ENCODE results near the gene NUDT13. TPM values are rescaled to one million over a fixed set of nuclear protein-coding genes. Genes with fewer than 3 reads are reported as not detected.

The NUDT13 gene
- total RNA-seq (2021): 1.5 and 1.6 TPM in 2 replicates
- long read RNA-seq, partial matches to known transcripts: 0 of 14 reads
- long read RNA-seq, other reads (novel, unspliced or antisense): 6 of 14 reads

- no peaks in the 10 kb centered on the region for H3K27me3 Mint-ChIP-seq (ENCODE audit: low read depth)
These were observed at the start of gene NUDT13 for GRCh38 chr10:73110345-73110849. Gene NUDT13 (plus strand): TSS chr10:73110455. CDS start chr10:73114366, 3,911 bp downstream.

More at GRCh38 chr10:73110345-73110849, at the start of gene NUDT13:
- Histone ChIP-seq H3K23ac (ENCODE audit: insufficient read length, low read depth, low read length) (no peak within 1 kb of the TSS), H2AK5ac (ENCODE audit: insufficient read length, low read length) (no peak within 1 kb of the TSS), H4K91ac (ENCODE audit: insufficient read length, low read depth, low read length) (no peak within 1 kb of the TSS), H2BK20ac (ENCODE audit: low read depth, low read length, poor library complexity, severe bottlenecking) (no peak within 1 kb of the TSS), H3K18ac (ENCODE audit: insufficient read length, low read depth, low read length) (no peak within 1 kb of the TSS), H3T11ph (ENCODE audit: low read length) (no peak within 1 kb of the TSS), H3K79me1 (ENCODE audit: insufficient read depth, low read depth, low read length, poor library complexity, severe bottlenecking) (no peaks in the 10 kb centered on the region), H3K4me2 (ENCODE audit: insufficient read depth, insufficient read length, low read length) (peak within 1 kb of the TSS; percentile 87), H2BK12ac (ENCODE audit: insufficient read length, low read depth, low read length) (no peak within 1 kb of the TSS), H3K9ac (ENCODE audit: extremely low read depth, insufficient read length, low read length) (peak within 1 kb of the TSS; percentile 77), H4K5ac (ENCODE audit: insufficient read length, low read depth, low read length) (no peak within 1 kb of the TSS), H4K20me1 (ENCODE audit: control insufficient read depth, insufficient read depth, insufficient read length) (no peaks in the 10 kb centered on the region), H3K23me2 (ENCODE audit: insufficient read length, low read depth, low read length, poor library complexity, severe bottlenecking) (no peaks in the 10 kb centered on the region), H3K4ac (ENCODE audit: low read depth, low read length) (no peak within 1 kb of the TSS), H3K9me3 (ENCODE audit: control insufficient read depth, low read depth, low read length) (no peaks in the 10 kb centered on the region), H2BK120ac (ENCODE audit: low read depth, low read length, poor library complexity, severe bottlenecking) (no peak within 1 kb of the TSS), H3K27me3 (ENCODE audit: insufficient read depth, low read length) (no peaks in the 10 kb centered on the region), H2AFZ (ENCODE audit: low read length) (no peak within 1 kb of the TSS), H3K27ac (ENCODE audit: insufficient read length, low read depth, low read length) (peak within 1 kb of the TSS; percentile 92), H3K4me1 (ENCODE audit: insufficient read depth, low read length) (no peaks in the 10 kb centered on the region), H3K79me2 (ENCODE audit: insufficient read depth, low read length) (no peaks in the 10 kb centered on the region), H3K56ac (ENCODE audit: insufficient read length, low read depth, low read length) (no peak within 1 kb of the TSS), H2BK15ac (ENCODE audit: low read depth, low read length) (no peak within 1 kb of the TSS), H4K8ac (replicated peaks; ENCODE audit: insufficient read length, low read depth, low read length) (no peak within 1 kb of the TSS), H2BK5ac (ENCODE audit: insufficient read length, low read length) (no peak within 1 kb of the TSS), H3K14ac (ENCODE audit: insufficient read depth, low read length) (peak within 1 kb of the TSS; percentile 37; the same call in 1 of the 2 replicates)
- peak within 1 kb of the TSS; percentile 96 to 98 (median 98); a peak in 6 of 7 replicates for H3K27ac Mint-ChIP-seq
- H3K9me3 Mint-ChIP-seq: peaks cover 12 to 17% of the 10 kb centered on the region in 2 experiments; a peak in 4 of 5 replicates
- peaks cover 2 to 11% of the 10 kb centered on the region in 2 experiments for H3K4me1 Mint-ChIP-seq
- TF ChIP-seq CTCF (conservative IDR thresholded peaks at IDR 0.05): no peak
- H3K36me3 Mint-ChIP-seq (ENCODE audit: insufficient read depth in 1 of 3, low read depth in 3 of 3): peaks cover 6 to 15% (median 10%) of the 10 kb centered on the region in 3 experiments; a peak in 5 of 7 replicates
- H3K4me3 Mint-ChIP-seq: peak within 1 kb of the TSS; percentile 73 to 87
- peak; percentile 81 for DNase-seq
- WGBS (ENCODE audit: extremely low coverage, insufficient read length, low lambda C conversion rate): no CpG with 5 or more reads among the region's 5 CpGs

Measured in H9 (cell line).